HG02981 (cell line): Measurements from ENCODE around the gene ESPL1.

Experiments used
- ATAC-seq: cut with Tn5 transposase; IDR thresholded peaks from one replicate; pipeline ENCODE4 v1.9.1; 2021; ENCODE audit warnings: mild to moderate bottlenecking, moderate library complexity; ENCODE audit not compliant: unreplicated experiment

ESPL1 gene

DNA sequence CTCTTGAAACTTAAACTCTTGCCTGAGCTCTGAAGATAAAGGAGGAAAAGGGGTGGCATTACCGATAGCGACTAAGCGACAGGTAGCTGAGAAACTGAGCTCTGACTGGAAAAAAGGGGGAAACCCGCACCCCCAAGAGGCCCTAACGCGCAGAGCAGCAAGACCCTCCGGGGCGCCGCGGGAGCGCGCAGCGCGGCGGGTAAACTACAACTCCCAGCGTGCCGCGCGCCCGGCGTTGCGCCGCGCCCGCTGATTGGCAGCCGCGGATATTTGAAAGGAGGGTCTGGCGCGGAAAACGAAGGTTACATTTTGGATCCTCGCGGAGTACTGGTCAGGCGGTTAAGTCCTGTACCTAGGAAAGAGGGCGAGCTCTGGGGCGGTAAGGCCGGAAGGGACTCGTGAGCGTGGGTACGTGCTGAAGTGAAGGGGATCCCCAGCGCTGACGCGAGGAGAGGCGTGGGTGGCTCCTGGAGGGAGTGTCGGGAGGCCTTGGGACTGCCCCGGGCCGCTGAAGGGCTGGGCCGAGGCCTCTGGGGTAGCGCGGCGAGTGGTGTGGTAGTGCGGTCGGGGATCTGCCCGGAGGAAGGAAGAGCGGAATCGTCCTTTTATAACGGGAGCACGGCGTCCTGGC, at the start of gene ESPL1:
ESPL1 (plus strand) TSS at position 301 of the 631 bp plus-strand sequence. CDS start 468 bp downstream, outside the sequence.
- ATAC-seq: peak; percentile 75

DNA sequence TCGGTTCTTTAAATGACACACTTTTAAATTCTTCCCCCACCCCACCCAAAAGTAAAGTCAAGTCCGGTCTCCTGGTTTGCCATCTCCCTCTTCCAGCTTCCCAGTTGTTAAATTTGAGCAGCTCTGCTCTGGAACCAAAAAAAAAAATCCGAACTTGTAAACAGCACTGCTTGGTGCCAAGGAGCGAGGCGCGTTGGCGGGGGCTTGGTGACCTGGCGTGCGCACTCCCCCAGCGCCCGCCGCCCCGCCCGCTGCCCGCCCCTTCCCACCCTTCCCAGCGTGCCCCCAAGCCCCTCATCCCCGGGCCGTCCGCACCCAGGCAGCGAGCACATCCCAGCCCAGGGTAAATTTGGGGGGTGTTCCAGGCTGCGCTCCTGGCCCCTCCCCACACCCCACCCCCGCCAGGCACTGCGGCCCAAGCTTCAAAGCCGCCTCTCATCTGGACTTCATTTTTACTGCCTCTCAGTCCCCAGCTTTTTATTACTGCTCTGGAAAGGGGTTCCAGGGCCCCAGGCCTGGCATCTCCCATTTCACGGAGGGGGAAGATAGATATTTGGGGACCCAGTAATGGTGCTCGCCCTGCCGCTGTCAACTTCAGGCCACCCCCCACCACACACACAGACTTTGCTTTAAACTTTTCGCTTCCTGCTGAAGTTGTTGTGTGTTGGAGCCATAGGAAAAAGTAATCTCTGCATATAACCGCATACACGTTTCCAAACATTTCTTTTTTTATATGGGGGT, 49.4 kb upstream of the ESPL1 start:
- ATAC-seq: no peak

DNA sequence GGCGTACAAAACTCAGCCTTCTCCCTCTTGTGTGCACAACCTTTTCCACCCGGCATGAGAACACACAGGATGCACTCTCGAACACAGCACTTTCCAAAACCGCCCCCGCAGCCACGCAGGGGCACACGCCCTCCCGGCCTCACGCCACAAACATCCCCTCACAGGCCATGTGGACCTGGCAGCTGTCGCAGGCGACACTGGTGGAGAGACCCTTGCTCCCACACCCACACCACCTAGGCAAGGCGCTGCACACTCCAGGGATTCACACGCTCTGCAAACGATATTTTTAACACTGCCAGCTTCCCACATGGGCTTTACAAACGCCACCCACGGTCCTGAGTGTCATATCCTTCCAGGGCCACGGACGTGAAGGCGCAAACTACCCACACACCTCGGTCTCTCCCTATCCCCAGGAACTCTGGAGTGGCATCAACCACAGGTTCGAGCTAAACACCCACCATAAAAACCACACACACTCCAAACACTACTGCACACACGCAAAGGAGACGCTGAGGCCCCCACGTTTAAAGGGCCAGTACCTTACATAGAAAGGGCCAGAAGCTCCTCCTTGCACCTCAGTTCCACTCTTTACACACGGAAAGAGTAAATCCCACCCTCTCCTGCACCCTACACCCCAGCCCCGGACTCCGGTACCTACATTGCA, 48.7 kb upstream of the ESPL1 start:
- ATAC-seq: no peak

- peak; percentile 31 for ATAC-seq
Observed at GRCh38 chr12:53219956-53220693, 48.0 kb upstream of the ESPL1 start.

GRCh38 chr12:53220694-53221202, 47.4 kb upstream of the ESPL1 start:
- peak; percentile 54 for ATAC-seq

GRCh38 chr12:53221203-53222080, 46.7 kb upstream of the ESPL1 start:
- peak; percentile 22 for ATAC-seq

GRCh38 chr12:53222170-53222721, 45.9 kb upstream of the ESPL1 start:
- no peak for ATAC-seq

GRCh38 chr12:53222806-53223261, 45.3 kb upstream of the ESPL1 start:
- ATAC-seq: no peak

- ATAC-seq: no peak
Observed at GRCh38 chr12:53223389-53224060, 44.6 kb upstream of the ESPL1 start.

DNA sequence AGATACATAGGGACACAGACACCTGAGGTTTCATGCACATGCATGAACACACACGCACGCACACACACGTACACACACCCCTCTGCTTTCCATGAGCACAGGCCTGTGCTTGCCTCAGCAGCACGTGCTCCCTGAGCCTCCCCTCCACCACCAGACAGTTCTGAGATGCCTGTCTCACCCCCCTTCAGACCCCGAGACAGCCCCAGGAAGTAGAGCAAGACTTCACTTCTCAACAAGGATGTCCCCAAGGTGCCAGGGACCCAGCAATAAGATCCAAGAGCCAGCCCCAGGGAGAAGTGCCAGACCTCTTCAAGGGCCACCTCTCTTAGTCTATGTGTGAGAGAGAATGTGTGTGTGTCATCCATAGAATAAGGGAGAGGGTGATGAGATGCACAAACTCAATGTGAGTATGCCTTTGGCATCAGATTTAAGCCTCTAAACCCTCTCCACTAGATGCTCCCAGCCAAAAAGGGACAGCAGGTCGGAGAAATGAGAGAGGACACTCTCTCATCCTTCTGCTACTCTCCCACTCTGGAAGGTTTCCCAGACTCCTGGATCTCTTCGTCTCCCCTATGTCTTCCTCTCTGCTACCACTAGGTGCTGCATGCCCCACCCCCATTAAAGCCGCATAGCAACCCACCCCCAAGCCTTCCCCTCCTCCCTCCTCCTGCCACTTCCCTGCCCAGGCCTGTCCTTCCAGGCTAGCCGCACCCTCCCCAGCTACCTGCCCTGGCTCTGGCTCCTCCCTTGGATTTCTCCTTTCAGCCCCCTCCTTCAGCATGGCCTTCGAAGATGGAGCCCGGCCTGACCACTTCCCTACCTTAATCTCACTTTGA, 43.8 kb upstream of the ESPL1 start:
- no peak for ATAC-seq

- ATAC-seq: no peak
Observed at GRCh38 chr12:53224897-53225634, 43.0 kb upstream of the ESPL1 start.

DNA sequence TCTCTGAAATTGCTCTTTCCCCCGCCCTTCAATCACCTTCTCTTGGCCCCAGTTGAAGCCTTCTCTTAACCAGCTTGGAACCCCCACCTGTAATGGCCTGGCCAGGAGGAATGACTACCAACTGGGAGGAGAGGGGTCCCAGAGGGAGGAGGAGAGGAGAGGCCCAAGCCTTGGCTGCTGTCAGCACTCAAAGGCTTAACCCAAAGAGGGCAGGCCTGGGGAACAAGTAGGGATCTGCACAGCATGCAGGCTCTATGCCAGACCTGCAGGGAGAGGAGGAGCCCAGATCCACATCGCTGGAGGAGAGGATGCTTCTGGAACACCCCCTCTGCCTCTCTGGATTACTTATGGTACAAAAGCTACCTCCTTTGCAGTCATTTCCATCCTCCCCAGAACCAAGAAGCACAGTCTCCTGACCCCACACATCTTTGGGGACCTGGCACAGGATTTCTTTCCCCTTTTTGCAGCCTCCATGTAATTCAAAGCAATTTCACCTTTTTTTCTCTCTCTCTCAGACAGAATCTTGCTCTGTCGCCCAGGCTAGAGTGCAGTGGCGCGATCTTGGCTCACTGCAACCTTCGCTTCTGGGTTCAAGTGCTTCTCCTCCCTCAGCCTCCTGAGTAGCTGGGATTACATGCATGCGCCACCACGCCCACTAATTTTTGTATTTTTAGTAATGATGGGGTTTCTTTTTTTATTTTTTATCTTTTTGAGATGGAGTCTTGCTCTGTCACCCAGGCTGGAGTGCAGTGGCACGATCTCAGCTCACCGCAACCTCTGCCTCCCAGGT, 42.3 kb upstream of the ESPL1 start:
- ATAC-seq: no peak

DNA sequence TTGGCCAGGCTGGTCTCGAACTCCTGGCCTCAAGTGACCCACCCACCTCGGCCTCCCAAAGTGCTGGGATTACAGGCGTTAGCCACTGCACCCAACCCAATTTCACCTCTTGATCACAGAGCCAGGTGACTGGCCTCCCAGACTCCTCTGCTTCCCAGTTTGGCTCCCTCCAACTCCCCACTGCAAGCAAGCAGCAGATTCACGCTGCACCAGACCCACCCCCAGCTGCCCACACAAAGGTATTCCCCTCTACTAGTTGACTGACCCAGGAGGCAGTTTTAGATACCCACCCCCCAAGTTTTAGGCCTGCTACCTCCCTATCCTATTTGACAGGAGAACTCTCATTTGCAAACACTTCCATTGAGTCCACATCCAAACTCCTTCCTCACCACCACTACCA, 41.3 kb upstream of the ESPL1 start:
- no peak for ATAC-seq

DNA sequence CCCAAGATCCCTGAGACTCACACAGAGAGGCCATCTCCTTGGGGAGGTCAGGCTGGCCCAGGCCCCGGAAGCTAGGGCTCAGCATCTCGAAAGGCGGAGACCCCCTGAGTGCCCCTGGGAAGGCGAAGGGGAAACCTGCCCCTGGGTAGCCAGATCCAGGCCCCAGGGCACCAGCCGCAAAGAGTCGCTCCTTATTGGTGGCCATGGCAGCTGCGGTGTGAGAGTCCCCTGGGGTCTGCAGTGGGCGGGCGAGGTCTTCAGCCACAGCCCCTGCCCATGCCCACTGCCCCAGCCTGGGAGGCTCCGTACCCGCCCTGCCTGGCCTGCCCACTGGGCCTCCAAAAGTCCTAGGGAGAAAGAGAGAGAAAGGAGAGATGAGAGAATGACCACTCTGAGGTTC, 40.8 kb upstream of the ESPL1 start:
- ATAC-seq: no peak

DNA sequence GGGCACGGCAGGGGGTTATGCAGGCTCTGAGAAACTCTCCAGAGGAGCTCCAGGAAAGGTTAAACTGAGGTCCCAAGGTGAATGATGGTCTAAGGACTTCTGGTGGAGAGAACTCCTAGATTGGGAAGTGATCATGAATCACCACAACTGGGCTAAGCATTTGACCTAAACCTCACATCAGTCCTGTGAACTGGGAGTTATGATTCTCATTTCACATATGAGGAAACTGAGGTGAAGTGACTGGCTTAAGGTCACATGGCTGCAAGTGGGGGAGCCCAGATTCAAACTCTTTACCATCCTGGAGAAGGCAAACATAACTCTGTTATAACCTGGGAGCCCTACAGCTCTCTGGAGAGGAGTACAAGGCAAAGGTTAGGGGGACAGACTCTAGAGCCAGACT, 40.3 kb upstream of the ESPL1 start:
- no peak for ATAC-seq

DNA sequence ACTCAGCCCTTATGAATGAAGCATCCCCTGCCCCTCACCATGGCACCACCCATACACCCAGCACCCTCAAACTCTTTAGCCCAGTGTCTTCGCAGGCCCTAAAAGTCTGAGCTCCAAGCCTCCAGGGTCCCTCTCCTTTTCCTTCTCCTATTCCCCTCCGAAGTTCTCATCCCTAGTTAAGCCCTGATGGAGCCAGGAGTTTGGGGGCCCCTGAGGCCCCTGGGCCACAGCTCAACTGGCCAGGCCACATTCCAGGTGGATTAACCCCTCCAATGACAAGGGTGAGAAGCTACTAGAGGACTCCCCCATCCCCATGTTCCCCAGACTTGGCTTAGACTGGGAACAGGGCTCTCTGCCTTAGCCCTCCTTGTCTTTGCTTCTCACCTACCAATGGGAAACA, 38.6 kb upstream of the ESPL1 start:
- no peak for ATAC-seq
